NCI-H2107 treated with DMSO at 0.1 percent for 48 hours (cell line): Measurements from ENCODE around the gene TAOK2.
A peak's percentile ranks its signal among the peaks of the same experiment; 100 is the strongest.
"Not testable (repeated sequence)": the region's sequence is repeated elsewhere in the genome, so short reads cannot be mapped to it uniquely, and the experiment has no call there.

Source experiments
- DNase-seq: peaks from one replicate; lab custom pipeline; 2025; ENCODE audit not compliant: unreplicated experiment; lab: John Stamatoyannopoulos, UW

The TAOK2 gene

DNA sequence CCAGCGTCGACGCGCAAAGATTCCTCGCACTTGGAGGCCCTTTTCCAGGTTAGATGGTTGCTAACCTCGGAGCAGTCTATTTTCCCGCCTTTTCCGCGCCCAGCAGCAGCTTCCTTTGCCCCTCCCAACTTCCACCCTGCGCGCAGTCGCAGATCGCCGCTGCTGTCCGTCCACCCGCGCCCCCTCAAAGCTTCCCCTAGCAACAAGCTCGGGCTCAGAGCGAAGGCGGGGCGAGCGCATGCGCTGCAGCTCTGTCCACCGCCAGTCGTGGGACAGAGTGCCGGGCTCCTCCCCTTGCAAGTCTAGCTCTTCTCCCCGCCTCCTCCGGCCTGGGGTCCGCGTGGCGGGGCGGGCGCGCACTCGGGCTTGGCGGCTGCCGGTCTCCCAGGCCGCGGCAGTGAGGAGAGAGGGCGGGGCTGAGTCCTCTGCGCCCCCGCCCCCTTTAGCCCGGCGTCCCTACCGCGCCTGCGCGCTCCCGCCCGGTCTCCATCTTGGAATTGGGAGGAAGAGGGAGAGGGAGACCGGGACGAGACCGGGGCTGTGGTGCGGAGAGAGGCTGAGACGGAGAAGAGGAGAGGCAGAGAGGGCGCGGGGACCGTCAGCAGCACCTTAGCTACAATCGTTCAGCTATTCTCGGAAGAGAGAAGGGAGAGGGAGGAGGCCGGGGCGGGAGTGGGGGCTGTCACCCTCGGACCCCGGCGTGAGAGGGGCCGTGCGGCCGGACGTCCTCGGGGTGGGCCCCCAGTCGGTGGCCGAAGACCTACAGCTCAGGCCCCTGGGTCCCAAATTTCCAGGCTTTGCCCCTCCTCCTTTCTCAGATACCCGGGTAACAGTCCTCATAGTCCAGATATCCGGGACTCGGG is at the start of gene TAOK2:
TSS of gene TAOK2 (plus strand) at position 485 of the 863 bp plus-strand sequence. CDS start 3,905 bp downstream, outside the sequence.
- DNase-seq, result peak; percentile 93

GRCh38 chr16:29925105-29925756 is 48.4 kb upstream of the TAOK2 start:
- DNase-seq, result no peak

GRCh38 chr16:29925781-29926710 is 47.6 kb upstream of the TAOK2 start, which contains the start of gene KCTD13:
KCTD13 (minus strand) TSS chr16:29926226; CDS start chr16:29926033, 193 bp downstream.
- peak; percentile 29 for DNase-seq

DNA sequence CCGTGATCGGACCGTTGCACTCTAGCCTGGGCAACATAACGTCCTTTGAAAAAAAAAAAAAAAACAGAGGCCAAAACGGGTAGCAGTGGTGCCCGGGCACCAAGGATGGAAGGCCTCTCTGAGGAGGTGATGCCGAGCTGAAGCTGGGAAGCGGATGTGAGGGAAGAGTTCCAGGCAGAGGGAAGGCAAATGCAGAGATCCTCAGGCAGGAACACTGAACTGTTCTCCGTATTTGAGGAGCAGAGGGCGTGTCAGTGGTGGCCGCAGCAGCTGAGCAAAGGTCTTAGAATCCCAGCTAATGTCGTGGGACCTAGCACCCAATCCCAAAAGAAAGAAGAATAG is 47.0 kb upstream of the TAOK2 start:
- DNase-seq, result peak; percentile 35

DNA sequence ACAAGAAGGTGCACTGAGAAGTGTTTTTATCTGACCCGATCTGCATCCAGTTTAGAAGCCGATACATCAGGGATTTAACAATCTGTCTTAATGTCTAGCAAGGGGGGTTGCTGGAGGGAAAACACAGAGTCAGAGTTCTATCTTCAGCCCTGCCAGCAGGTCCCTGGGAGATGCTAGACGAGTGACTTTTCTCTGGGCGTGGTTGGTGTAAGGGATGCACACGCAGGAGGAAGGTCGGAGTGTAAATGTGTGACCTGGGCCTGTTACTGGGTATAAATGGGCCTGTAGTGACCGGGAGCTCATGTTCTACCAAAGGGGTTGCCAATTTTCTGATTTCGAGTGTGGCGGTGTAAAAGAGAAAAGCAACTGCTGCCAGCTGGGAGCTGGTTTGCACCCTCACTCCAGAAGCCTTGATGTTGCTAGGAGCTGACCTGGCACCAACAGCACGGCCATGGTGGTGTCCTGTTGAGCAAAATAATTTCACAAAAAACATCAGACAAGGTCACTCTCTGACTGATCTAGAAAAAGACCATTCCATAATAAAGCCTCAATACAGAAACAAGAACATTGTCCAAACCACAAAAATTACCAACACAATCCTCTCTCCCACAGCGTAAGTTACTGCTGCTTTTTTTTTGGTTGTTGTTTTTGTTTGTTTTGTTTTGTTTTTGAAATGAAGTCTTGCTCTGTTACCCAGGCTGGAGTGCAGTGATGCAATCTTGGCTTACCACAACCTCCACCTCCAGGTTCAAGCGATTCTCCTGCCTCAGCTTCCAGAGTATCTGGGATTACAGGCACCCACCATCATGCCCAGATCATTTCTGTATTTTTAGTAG is 46.4 kb upstream of the TAOK2 start:
- peak; percentile 35 for DNase-seq

- not testable (repeated sequence) for DNase-seq
Observed at GRCh38 chr16:29931750-29932149, 41.9 kb upstream of the TAOK2 start.

- DNase-seq, result no peak
Observed at GRCh38 chr16:29940656-29941055, 33.0 kb upstream of the TAOK2 start.

DNA sequence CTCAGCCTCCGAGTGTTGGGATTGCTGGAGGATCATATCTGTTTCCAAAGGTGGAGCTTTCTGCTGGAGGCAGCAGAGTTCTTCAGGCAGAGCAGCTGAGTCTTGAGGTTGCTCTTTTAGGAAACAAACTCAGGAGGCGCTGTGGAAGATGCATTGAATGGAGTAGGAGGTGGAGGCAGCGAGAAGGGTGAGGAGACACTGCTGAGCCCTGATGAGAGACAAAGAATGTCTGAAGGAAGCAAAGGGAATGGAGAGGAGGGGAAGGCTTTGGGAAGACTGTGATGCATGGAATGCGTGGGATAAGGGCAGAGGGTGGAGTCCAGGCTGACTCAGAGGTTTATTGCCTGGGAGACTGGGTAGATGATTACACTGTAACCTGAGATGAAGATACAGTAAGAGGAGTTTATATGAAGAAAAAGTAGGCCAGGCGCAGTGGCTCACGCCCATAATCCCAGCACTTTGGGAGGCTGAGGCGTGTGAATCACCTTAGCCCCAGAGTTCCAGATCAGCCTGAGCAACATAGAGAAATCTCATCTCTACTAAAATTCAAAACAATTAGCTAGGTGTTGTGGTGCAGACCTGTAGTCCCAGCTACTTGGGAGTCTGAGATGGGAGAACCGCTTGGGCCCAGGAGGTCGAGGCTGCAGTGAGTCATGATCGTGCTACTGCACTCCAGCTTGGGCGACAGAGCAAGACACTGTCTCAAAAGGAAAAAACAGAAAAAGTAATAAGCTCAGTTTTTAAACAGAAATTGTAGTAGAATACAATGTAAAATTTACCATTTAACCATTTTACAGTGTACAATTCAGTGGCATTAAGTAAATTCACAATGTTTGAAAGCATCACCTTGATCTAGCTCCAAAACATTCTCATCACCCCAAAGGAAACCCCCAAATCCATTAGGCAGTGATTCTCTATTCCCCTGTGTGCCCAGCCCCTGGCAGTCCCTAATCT is 29.5 kb upstream of the TAOK2 start:
- DNase-seq, result peak; percentile 88

DNA sequence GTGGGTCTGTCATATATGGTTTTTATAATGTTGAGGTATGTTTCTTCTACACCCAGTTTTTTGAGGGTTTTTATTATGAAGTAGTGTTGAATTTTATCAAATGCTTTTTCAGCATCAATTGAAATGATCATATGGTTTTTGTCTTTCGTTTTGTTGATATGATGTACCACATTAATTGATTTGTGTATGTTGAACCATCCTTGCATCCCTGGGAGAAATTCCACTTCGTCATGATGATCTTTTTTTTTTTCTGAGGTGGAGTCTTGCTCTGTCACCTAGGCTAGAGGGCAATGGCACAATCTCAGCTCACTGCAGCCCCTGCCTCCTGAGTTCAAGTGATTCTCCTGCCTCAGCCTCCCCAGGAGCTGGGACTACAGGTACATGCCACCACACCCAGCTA is 25.8 kb upstream of the TAOK2 start:
- no peak for DNase-seq

DNA sequence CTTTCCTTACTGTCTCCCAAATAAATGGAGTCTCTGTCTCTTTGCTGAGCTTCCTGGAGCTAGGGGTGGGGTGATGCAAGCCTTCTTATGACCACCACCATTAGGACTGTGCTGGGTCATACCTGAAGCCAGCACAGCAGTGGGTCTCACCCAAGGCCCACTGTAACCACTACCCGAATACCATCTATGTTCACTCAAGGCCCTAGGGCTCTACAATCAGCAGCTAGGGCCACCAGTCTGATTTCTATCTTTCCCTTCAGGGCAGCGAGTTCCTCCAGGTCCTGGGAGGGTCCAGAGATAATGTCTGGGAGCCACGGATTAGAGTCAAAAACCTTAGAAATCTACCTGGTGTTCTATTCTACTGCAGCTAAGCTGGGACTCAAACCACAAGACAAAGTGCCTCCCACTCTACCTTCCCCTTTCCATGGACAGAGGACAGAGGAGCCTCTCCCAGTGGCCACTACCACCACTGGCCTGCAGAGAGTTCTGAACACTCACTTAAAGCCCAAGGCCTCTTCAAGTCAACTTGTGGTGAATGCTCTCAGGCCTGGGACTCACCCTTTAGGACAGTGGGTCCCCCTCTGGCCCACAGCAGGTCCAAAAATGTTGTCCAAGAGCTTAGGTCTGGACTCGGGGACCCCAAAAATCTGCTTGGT is 22.7 kb upstream of the TAOK2 start:
- no peak for DNase-seq

- no peak for DNase-seq
Observed at GRCh38 chr16:29951625-29952365, 21.9 kb upstream of the TAOK2 start.

DNA sequence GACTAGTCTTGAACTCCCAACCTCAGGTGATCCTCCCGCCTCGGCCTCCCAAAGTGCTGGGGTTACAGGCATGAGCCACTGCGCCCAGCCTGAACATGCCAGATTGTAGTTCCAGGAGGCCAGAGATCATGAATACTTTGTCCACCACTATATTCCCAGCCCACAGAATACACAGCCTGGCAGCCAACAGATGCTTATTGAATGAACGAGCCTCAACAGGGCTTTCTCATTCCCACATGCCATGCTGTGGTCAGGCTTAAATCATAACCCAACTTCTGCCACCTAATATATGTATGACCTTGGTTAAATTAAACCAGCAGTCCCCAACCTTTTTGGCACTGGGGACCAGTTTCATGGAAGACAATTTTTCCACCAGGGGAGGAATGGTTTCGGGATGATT is 14.9 kb upstream of the TAOK2 start:
- no peak for DNase-seq

GRCh38 chr16:29959293-29959692 is 14.4 kb upstream of the TAOK2 start:
- no peak for DNase-seq

GRCh38 chr16:29959821-29960220 is 13.8 kb upstream of the TAOK2 start:
- not testable (repeated sequence) for DNase-seq

DNA sequence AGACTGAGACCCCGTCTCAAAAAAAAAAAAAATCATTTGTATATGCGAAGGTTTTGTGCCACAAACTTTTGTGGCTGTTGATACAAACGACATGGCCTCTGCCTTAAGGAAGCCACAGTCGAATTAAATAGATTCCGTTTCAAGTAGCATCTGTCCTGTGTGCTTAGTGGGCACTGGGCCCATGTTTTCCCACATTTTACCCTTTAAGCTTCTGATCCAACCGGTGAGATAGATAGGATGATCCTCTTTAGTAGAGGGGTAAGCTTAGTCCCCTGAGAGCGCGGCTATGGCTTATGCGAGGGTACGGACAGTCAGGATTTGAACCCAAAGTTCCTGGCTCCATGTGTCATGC is 12.6 kb upstream of the TAOK2 start:
- no peak for DNase-seq

- DNase-seq, result peak; percentile 60
Observed at GRCh38 chr16:29961479-29962343, 12.0 kb upstream of the TAOK2 start, which contains the start of gene TMEM219. TMEM219 (plus strand) TSS chr16:29962079; CDS start chr16:29963144, 1,065 bp downstream.
